Measurements from ENCODE around the gene HOXC9.

HOXC9 gene

DNA sequence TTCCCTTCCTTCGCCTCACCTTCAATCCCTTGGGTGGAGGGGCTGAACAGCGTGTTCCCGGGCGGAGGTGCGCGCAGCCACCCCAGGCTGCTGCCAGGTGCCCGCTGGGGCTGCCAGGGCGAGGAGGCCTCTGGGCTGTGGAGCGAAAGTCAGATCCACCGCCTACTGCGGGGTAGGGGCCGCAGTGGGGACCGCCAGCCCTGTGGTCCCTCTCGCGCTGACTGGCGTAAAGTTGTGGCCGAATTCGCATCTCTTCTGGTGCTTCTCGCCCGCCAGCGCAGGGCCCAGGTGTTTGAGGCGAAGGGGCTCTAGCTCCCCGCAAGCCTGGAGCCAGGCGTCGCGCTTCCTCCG is 46.8 kb downstream of the HOXC9 start:
- no peak for DNase-seq
- no peak for TF ChIP-seq POLR2A (IDR thresholded peaks at IDR 0.05; ENCODE audit: low read length)
- TF ChIP-seq GATA1 (IDR thresholded peaks at IDR 0.05; ENCODE audit: low read depth, low read length) = no peak

DNA sequence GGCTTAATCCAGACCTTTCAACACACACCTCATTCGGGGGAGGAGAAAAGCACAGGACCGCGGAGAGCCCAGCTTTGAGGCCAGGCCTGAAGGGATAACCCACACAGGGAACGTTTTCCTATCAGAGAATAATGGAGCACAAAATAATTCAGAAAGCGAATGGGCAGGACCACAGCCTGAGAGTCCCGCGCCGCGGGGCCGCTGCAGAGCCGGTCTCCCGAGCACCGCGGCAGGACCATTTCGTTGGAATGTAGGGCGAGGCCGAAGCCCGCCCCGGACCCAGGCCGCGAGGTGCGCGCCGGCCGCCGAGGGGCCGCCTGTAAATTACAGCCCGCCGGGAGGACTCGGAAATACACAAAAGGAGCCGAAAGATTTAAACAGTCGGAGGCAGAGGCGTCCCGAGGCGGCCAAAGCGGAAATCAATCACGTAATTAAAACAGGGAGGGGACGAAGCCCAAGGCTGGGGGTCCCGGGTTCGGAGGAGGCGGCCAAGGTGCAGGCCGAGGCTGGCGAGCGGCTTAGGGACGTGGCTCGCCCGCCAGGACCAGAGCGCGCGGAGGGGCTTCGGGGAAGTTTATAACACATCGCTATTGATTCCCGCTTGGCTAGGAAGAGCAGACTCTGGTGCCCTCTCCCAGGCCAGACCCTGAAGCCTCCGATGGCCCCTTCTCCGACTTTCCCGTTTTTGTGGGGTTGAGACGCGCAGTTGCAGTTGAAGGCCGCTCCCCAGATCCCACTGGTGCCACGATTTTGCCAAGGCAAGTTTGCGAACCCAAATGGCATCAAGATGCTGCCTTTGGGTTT is 47.4 kb downstream of the HOXC9 start:
- TF ChIP-seq GATA1 (IDR thresholded peaks at IDR 0.05; ENCODE audit: low read depth, low read length) (no peak), POLR2A (IDR thresholded peaks at IDR 0.05; ENCODE audit: low read length) (no peak)
- DNase-seq = no peak

DNA sequence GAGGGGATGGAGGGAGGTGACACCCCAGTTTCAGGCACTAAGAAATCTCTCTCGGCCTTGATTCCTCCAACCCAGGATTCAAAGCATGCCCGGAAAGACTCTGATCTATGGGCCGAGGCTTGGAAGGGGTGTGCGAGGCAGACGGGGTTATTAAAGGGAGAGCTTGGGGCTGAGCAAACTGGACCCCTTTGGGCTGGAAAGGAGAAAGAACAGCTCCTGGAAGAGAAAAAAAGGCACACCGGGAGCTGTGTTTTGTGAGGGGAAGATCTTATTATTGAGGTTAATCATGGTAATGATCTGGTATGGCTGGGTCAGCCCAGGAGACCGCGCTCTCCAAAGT is 48.0 kb downstream of the HOXC9 start:
- TF ChIP-seq POLR2A (IDR thresholded peaks at IDR 0.05; ENCODE audit: low read length) (no peak), GATA1 (IDR thresholded peaks at IDR 0.05; ENCODE audit: low read depth, low read length) (no peak)
- DNase-seq = no peak

DNA sequence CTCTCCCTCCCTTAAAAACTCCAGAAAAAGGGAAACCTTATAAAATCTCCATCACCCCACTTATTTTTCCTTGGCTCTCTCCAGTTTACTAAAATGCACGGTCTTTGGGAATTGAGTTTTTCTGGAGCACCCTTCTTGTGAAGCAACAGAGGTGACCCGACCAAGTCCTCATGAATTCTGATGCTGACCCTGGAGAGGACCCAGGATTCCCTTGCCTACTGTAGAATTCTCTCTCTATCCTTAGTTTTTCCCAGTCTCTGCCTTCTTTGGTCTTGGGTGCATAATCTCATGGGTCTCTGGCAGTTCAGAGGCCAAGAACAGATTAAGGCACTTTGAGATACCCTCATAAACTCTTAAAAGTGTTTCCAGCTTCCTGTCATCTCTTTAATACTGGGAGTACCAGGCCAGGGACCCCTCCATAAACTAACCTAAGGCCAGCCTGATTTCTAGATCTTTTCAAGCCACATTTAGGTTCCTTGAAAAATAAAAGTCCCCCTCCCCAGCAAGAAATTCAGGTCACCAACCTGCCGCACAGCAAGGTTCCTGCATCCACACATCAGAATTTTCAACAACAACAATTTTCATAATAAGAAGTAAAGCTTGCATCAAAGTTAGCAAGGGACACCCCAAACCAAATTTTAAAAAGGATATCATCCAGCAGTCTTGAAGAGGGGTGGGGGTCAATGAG is 48.6 kb downstream of the HOXC9 start:
- TF ChIP-seq POLR2A (IDR thresholded peaks at IDR 0.05; ENCODE audit: low read length) (no peak), GATA1 (IDR thresholded peaks at IDR 0.05; ENCODE audit: low read depth, low read length) (no peak)
- no peak for DNase-seq

DNA sequence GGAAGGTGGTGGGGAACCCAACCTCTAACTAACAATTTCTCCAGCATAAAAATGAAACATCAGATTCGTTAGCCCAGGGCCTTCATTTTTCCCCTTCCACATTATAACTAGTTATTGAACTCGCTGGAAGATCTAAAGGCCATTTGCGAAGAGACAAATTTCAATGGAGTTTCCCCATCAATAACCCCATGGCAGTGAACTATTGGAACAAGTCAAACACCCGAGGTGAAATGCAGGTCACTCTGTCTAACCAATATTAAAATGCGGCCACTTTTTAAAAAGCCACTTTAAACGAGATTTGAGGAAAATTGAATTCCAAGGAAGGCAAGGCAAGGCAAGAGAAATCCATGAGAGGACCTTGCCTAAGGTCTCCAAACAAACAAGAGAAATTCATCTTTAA is 49.1 kb downstream of the HOXC9 start:
- TF ChIP-seq GATA1 (IDR thresholded peaks at IDR 0.05; ENCODE audit: low read depth, low read length) (no peak), POLR2A (IDR thresholded peaks at IDR 0.05; ENCODE audit: low read length) (no peak)
- no peak for DNase-seq

DNA sequence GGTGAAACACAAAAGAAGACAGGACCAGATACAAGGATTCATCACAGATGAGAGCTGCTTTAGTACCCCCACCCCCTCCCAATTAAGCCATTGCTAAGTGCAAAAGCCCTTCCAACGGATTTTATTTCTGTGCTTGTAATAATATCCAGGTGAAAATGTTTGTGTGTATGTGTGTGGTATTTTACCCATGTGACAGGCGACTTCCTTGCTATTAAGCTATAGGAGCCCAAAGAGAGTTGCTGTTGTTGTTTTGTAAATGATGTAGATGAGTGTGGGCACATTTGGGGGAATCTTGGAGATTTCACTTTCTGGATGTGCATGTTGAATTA is 50.5 kb downstream of the HOXC9 start:
- DNase-seq = no peak
- TF ChIP-seq POLR2A (IDR thresholded peaks at IDR 0.05; ENCODE audit: low read length) = no peak
- no peak for TF ChIP-seq GATA1 (IDR thresholded peaks at IDR 0.05; ENCODE audit: low read depth, low read length)

DNA sequence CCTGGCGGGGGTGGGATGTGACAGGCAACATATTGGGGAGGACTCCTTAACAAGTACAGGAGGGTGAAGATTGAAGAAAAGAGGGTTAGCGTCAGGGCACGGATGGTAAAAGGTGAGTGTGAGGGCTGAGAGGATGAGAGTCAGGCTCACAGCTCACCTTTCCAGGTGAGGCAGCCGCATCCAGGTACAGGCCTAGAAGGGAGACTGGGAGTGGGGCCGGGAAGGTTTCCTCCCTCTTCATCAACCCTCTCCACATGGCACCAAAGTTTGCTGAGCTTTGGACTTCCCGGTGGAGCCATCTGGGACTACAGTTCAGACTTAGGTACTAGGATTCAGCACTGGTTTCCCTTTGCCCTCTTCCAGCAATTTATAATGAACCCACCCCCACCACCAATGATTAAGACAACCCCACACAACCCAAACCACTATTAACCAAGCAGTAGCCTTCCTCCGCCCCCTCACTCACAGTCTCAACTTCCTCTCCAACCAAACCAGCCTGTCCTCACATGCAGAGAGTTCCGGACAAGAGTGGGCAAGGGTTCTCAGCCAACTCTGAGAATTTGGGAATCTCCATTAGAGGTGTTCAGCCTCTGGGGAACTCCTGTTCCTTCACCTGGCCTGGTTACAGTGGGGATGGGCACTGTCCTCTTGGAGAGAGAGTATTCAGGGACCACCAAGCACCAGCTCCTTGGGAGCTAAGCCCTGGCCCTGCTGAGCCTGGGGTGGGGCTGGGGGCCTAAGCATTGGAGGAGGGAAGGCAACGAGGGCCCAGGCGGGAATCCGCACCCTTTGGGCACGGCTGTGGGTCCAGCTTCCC is 51.3 kb downstream of the HOXC9 start:
- no peak for TF ChIP-seq POLR2A (IDR thresholded peaks at IDR 0.05; ENCODE audit: low read length)
- no peak for TF ChIP-seq GATA1 (IDR thresholded peaks at IDR 0.05; ENCODE audit: low read depth, low read length)
- DNase-seq = no peak

DNA sequence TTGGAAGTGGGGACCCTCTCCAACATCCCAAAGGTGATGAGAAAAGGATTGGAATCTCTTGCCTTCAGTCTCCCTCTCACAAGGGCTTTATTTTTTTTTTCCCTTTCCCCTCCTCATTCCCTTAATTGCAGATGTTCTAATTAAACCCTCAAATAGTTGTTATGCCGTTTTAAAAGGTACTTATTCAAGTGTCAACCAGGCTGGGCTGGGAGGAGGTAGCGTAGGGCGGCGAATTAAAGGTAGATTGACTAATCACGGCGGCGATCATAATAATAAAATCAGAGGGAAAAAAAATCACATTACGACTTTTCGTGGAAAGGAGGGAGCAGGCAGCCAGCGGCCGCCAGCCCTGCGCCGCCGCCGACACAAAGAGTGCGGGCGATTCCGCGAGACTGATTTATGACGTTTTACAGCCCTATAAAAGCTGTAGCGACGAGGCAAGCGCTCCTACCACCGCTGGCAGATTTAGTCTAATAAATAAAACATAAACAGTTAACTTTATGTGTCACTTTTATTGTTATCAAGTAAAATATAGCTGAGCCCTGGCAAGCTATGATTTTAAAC is 52.0 kb downstream of the HOXC9 start:
- TF ChIP-seq GATA1 (IDR thresholded peaks at IDR 0.05; ENCODE audit: low read depth, low read length) = no peak
- no peak for TF ChIP-seq POLR2A (IDR thresholded peaks at IDR 0.05; ENCODE audit: low read length)
- DNase-seq = no peak

DNA sequence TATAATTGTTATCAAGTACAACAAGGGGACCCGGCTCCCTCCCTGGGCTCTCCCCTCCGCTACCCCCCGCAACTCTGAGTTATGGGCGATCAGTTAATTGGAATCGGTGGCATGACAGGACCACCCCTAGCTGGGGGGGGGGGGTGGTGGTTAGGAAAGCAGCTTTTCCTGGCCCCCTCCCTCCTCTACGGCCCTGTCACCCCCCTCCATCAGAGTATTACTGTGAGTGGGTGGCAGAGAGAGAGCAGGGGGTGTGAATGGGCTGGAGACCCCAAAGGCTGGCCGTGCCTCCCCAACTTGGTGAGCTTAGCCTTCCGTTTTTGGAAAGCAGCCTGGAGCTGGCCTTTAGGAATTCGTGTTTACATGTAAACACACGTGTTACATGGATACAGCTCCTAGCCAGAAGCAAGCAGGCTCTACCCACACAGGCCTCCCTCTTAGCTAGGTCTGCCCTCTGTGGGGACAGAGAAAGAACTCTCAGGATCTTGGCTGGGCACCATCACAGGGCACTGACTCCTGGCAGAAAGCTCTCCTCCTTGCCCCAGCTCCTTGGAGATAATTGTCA is 52.6 kb downstream of the HOXC9 start:
- TF ChIP-seq POLR2A (IDR thresholded peaks at IDR 0.05; ENCODE audit: low read length) = no peak
- no peak for TF ChIP-seq GATA1 (IDR thresholded peaks at IDR 0.05; ENCODE audit: low read depth, low read length)
- no peak for DNase-seq
